HepG2 (cell line): Measurements from ENCODE around the gene TLDC2. TPM values are rescaled to one million over a fixed set of nuclear protein-coding genes. Genes with fewer than 3 reads are reported as not detected.

Experiments
- HDAC2 ChIP-seq: sonication (generic); formaldehyde crosslinking; IDR thresholded peaks from 2 replicates; pipeline ENCODE4 v1.4.0; 2020; ENCODE audit warnings: missing genetic modification reagents
- HHEX ChIP-seq: IDR thresholded peaks from 2 replicates; pipeline ENCODE4 v1.6.1; 2016; ENCODE audit warnings: control low read depth
- HOXA9 ChIP-seq: sonication (generic); formaldehyde crosslinking; IDR thresholded peaks from 2 replicates; pipeline ENCODE4 v1.8.1; 2022; ENCODE audit warnings: missing genetic modification reagents, mild to moderate bottlenecking, moderate library complexity, borderline replicate concordance
- JUND ChIP-seq: sonication (generic); formaldehyde crosslinking; IDR thresholded peaks from 2 replicates; pipeline ENCODE4 v1.8.0; 2022; ENCODE audit warnings: mild to moderate bottlenecking, missing genetic modification reagents
- LBX2 ChIP-seq: sonication (generic); formaldehyde crosslinking; IDR thresholded peaks from 2 replicates; pipeline ENCODE4 v1.5.0; 2020; ENCODE audit warnings: missing genetic modification reagents, mild to moderate bottlenecking, borderline replicate concordance
- NRL ChIP-seq: sonication (generic); formaldehyde crosslinking; IDR thresholded peaks from 2 replicates; pipeline ENCODE4 v1.5.0; 2020; ENCODE audit warnings: missing genetic modification reagents, mild to moderate bottlenecking, moderate library complexity, borderline replicate concordance
- PAXIP1 ChIP-seq: sonication (generic); formaldehyde crosslinking; conservative IDR thresholded peaks from 2 replicates; pipeline ENCODE4 v1.4.0; 2020; ENCODE audit warnings: mild to moderate bottlenecking, missing genetic modification reagents, moderate library complexity
- PHF8 ChIP-seq: sonication (generic); formaldehyde crosslinking; IDR thresholded peaks from 2 replicates; pipeline ENCODE4 v1.5.0; 2020; ENCODE audit warnings: missing genetic modification reagents
- SRSF1 ChIP-seq: fragments of 200-400 bp; formaldehyde crosslinking; optimal IDR thresholded peaks from 2 replicates; pipeline ENCODE3; 2017; ENCODE audit warnings: mild to moderate bottlenecking, low read depth, low read length, moderate library complexity
- TCF7 ChIP-seq: sonication (generic); IDR thresholded peaks from 2 replicates; pipeline ENCODE4 v1.6.1; 2016; ENCODE audit warnings: antibody characterized with exemption, low read depth
- ZNF101 ChIP-seq: sonication (generic); formaldehyde crosslinking; IDR thresholded peaks from 2 replicates; pipeline ENCODE4 v1.4.0; 2020; ENCODE audit warnings: mild to moderate bottlenecking, low read depth, missing genetic modification reagents, borderline replicate concordance
- ZNF501 ChIP-seq: sonication (generic); formaldehyde crosslinking; IDR thresholded peaks from 2 replicates; pipeline ENCODE4 v1.5.1; 2020; ENCODE audit warnings: mild to moderate bottlenecking, moderate library complexity, missing genetic modification reagents
- ZNF512 ChIP-seq: sonication (generic); formaldehyde crosslinking; IDR thresholded peaks from 2 replicates; pipeline ENCODE4 v1.4.0; 2020; ENCODE audit warnings: mild to moderate bottlenecking, missing genetic modification reagents
- ZNF570 ChIP-seq: sonication (generic); formaldehyde crosslinking; IDR thresholded peaks from 2 replicates; pipeline ENCODE4 v1.4.0; 2020; ENCODE audit warnings: mild to moderate bottlenecking, missing genetic modification reagents, borderline replicate concordance
- ZNF709 ChIP-seq: sonication (generic); formaldehyde crosslinking; IDR thresholded peaks from 2 replicates; pipeline ENCODE4 v1.5.0; 2020; ENCODE audit warnings: mild to moderate bottlenecking, missing genetic modification reagents
- ZNF747 ChIP-seq: sonication (generic); formaldehyde crosslinking; IDR thresholded peaks from 2 replicates; pipeline ENCODE4 v1.8.1; 2023; ENCODE audit warnings: missing genetic modification reagents, mild to moderate bottlenecking, borderline replicate concordance
- ZNF766 ChIP-seq: sonication (generic); formaldehyde crosslinking; IDR thresholded peaks from 2 replicates; pipeline ENCODE4 v1.5.0; 2020; ENCODE audit warnings: missing genetic modification reagents, borderline replicate concordance
- ZNF772 ChIP-seq: sonication (generic); formaldehyde crosslinking; IDR thresholded peaks from 2 replicates; pipeline ENCODE4 v1.5.0; 2020; ENCODE audit warnings: mild to moderate bottlenecking, missing genetic modification reagents
- ZNF784 ChIP-seq: sonication (generic); formaldehyde crosslinking; IDR thresholded peaks from 2 replicates; pipeline ENCODE4 v1.5.1; 2020; ENCODE audit warnings: missing genetic modification reagents, mild to moderate bottlenecking, borderline replicate concordance
- ZNF792 ChIP-seq: IDR thresholded peaks from 2 replicates; pipeline ENCODE4 v1.6.1; 2016
- ZSCAN22 ChIP-seq: sonication (generic); formaldehyde crosslinking; IDR thresholded peaks from 2 replicates; pipeline ENCODE4 v1.4.0; 2020; ENCODE audit warnings: mild to moderate bottlenecking, missing genetic modification reagents
- ZSCAN25 ChIP-seq: sonication (generic); formaldehyde crosslinking; IDR thresholded peaks from 2 replicates; pipeline ENCODE4 v1.8.0; 2022; ENCODE audit warnings: mild to moderate bottlenecking, missing genetic modification reagents
- ZSCAN5A ChIP-seq: sonication (generic); formaldehyde crosslinking; IDR thresholded peaks from 2 replicates; pipeline ENCODE4 v1.8.0; 2022; ENCODE audit warnings: mild to moderate bottlenecking, missing genetic modification reagents, borderline replicate concordance
- ZSCAN9 ChIP-seq: IDR thresholded peaks from 2 replicates; pipeline ENCODE4 v1.6.1; 2016; ENCODE audit warnings: borderline replicate concordance
- polyA plus RNA-seq, 8 experiments: library from polyadenylated mRNA; depleted of rRNA in 3 of 8; stranded (reverse) in 7 of 8; unstranded in 1 of 8; fragments of >200 nt; fragmentation: Illumina TruSeq in 4 of 8; extraction: Trizol in 4 of 8; gene quantifications; 2 replicates each; pipeline versions ENCODE4 v1.2.1 to v1.2.3, GENCODE V29; 2011 to 2016; ENCODE audit warnings: low read depth in 4 of 8, missing spikeins in 1 of 8, mixed read lengths in 1 of 8; ENCODE audit not compliant: insufficient read depth in 1 of 8
- total RNA-seq, 5 experiments: library from RNA; depleted of rRNA; stranded (reverse); fragments of >200 nt; fragmentation: Illumina TruSeq; extraction: Trizol; gene quantifications; 2 replicates each; pipeline ENCODE4 v1.2.3, GENCODE V29; 2016; ENCODE audit warnings: low read depth in 1 of 5

TLDC2 gene
- total and polyA plus RNA-seq, 2 of the 13 experiments (the other 11 are each of a cell fraction or from before 2014, with no cell fraction given): 1.5 to 1.6 TPM

GRCh38 chr20:36927704-36928103 lies 51.8 kb downstream of the TLDC2 start (continued):
- TF ChIP-seq ZNF784 (CRISPR knock-in tag) (no peak), ZSCAN5A (CRISPR knock-in tag) (no peak), SRSF1 (no peak), ZNF501 (CRISPR knock-in tag) (peak; percentile 24; the same call in 1 of the 2 replicates), ZSCAN9 (peak; percentile 47; the same call in 1 of the 2 replicates), ZNF747 (CRISPR knock-in tag) (no peak), ZNF570 (CRISPR knock-in tag) (no peak), JUND (CRISPR knock-in tag) (no peak), PHF8 (CRISPR knock-in tag) (0 out of 2 replicates have a peak, but pooled peaks have one; percentile 26), HOXA9 (CRISPR knock-in tag) (no peak), ZSCAN22 (CRISPR knock-in tag) (peak; percentile 92), ZSCAN25 (CRISPR knock-in tag) (no peak), ZNF512 (no peak), HDAC2 (CRISPR knock-in tag) (peak; percentile 78; the same call in 1 of the 2 replicates), PAXIP1 (CRISPR knock-in tag) (peak; percentile 87), HHEX (no peak), ZNF792 (CRISPR knock-in tag) (peak; percentile 80; the same call in 1 of the 2 replicates), LBX2 (CRISPR knock-in tag) (no peak), ZNF101 (CRISPR knock-in tag) (no peak), NRL (CRISPR knock-in tag) (no peak), ZNF766 (CRISPR knock-in tag) (no peak), ZNF772 (CRISPR knock-in tag) (no peak), TCF7 (no peak), ZNF709 (CRISPR knock-in tag) (no peak)
